ENCODE measurements around the gene PDZK1. TPM values are rescaled to one million over a fixed set of nuclear protein-coding genes. Genes with fewer than 3 reads are reported as not detected.
"Not testable (repeated sequence)": the region's sequence is repeated elsewhere in the genome, so short reads cannot be mapped to it uniquely, and the experiment has no call there.

PDZK1 gene
- total RNA-seq, 4 donors from 2014 or later, result 25.6 to 251 (median 205) TPM

GRCh38 chr1:145736191-145736590 lies 29.0 kb upstream of the PDZK1 start:
- DNase-seq, result no peak
- no peaks in the 10 kb centered on the region for H3K9me3 ChIP-seq
- TF ChIP-seq POLR2A (IDR thresholded peaks at IDR 0.05) (no peak), CTCF (IDR thresholded peaks at IDR 0.05) (no peak)
- no peak overlapping the region for H3K27ac ChIP-seq
- no peak overlapping the region for H3K4me3 ChIP-seq
- H3K4me1 ChIP-seq, result no peaks in the 10 kb centered on the region
- peaks cover 0 to 2% (median 0%) of the 10 kb centered on the region in 3 donors for H3K36me3 ChIP-seq
- no peaks in the 10 kb centered on the region for H3K27me3 ChIP-seq

GRCh38 chr1:145730900-145731299 lies 23.7 kb upstream of the PDZK1 start:
- H3K27me3 ChIP-seq, result no peaks in the 10 kb centered on the region
- no peak overlapping the region for H3K4me3 ChIP-seq
- H3K9me3 ChIP-seq, result no peaks in the 10 kb centered on the region
- H3K27ac ChIP-seq, result no peak overlapping the region
- no peak for DNase-seq
- H3K36me3 ChIP-seq, result no peaks in the 10 kb centered on the region
- TF ChIP-seq POLR2A (IDR thresholded peaks at IDR 0.05) (no peak), CTCF (IDR thresholded peaks at IDR 0.05) (no peak)
- no peaks in the 10 kb centered on the region for H3K4me1 ChIP-seq

GRCh38 chr1:145730467-145730866 lies 23.3 kb upstream of the PDZK1 start:
- no peak for DNase-seq

GRCh38 chr1:145729666-145730436 lies 22.7 kb upstream of the PDZK1 start:
- Histone ChIP-seq H3K4me1 (no peaks in the 10 kb centered on the region), H3K9me3 (no peaks in the 10 kb centered on the region), H3K36me3 (no peaks in the 10 kb centered on the region), H3K4me3 (no peak overlapping the region), H3K27ac (no peak overlapping the region), H3K27me3 (no peaks in the 10 kb centered on the region)
- TF ChIP-seq POLR2A (IDR thresholded peaks at IDR 0.05) (no peak), CTCF (IDR thresholded peaks at IDR 0.05) (no peak)
- no peak for DNase-seq

More at GRCh38 chr1:145730467-145730866, 23.3 kb upstream of the PDZK1 start:
- Histone ChIP-seq H3K27ac (no peak overlapping the region), H3K4me1 (no peaks in the 10 kb centered on the region), H3K9me3 (no peaks in the 10 kb centered on the region), H3K36me3 (no peaks in the 10 kb centered on the region), H3K4me3 (no peak overlapping the region), H3K27me3 (no peaks in the 10 kb centered on the region)
- TF ChIP-seq CTCF (IDR thresholded peaks at IDR 0.05) (no peak), POLR2A (IDR thresholded peaks at IDR 0.05) (no peak)

- no peaks in the 10 kb centered on the region for H3K27me3 ChIP-seq
- H3K27ac ChIP-seq, result no peak overlapping the region
- H3K36me3 ChIP-seq, result no peaks in the 10 kb centered on the region
- no peak for DNase-seq
- H3K9me3 ChIP-seq, result no peaks in the 10 kb centered on the region
- H3K4me3 ChIP-seq, result no peak overlapping the region
- H3K4me1 ChIP-seq, result no peaks in the 10 kb centered on the region
- no peak for TF ChIP-seq POLR2A (IDR thresholded peaks at IDR 0.05)
- no peak for TF ChIP-seq CTCF (IDR thresholded peaks at IDR 0.05)
Measured at GRCh38 chr1:145729196-145729595, 22.0 kb upstream of the PDZK1 start.

GRCh38 chr1:145726193-145726592 lies 19.0 kb upstream of the PDZK1 start:
- H3K4me1 ChIP-seq, H3K4me3 ChIP-seq, H3K27me3 ChIP-seq, H3K9me3 ChIP-seq, H3K27ac ChIP-seq, H3K36me3 ChIP-seq, DNase-seq: not testable (repeated sequence)
